Globus pallidus (tissue), 1 donor: ENCODE measurements around the gene HSPBP1.

Experiments used
- DNase-seq: peaks from one replicate; pipeline ENCODE4 v3.0.0-alpha.2; 2015; ENCODE audit warnings: low spot score

Gene HSPBP1

DNA sequence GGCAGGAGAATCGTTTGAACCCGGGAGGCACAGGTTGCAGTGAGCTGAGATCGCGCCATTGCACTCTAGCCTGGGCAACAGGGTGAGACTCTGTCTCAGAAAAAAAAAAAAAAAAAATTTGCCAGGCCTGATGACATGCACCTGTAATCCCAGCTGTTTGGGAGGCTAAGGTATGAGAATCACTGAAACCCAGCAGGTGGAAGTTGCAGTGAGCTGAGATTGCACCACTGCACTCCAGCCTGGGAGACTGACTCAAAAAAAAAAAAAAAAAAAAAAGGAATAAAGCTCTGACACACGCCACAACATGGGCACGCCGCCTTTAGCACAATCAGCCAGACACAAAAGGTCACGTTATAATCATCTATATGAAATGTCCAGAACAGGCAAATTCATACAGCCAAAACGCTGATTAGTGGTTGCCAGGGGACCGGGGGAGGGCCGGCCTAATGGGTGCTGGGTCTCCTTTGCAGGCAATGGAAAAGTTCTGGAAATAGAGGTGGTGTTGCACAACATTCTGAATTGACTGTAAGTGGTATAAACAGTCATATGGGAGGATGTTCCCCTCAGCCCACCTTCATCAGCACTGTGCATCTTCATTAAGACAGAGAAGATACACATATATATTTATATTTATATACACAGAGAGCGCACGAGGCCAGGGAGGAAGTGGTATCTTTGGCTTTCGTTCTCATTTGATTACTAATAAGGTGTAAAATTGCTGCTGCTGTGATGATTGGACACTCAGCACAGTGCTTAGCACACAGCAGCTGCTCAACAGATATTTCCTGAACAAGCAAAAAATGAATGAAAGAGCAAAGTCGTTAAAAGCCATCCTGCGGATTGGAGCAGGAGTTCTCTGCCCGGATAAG is 3.8 kb downstream of the HSPBP1 start:
- DNase-seq: no peak

- no peak for DNase-seq
Observed at GRCh38 chr19:55273978-55274707, 5.8 kb downstream of the HSPBP1 start.

GRCh38 chr19:55272142-55272541 is 7.8 kb downstream of the HSPBP1 start:
- no peak for DNase-seq

GRCh38 chr19:55270172-55270942 is 9.6 kb downstream of the HSPBP1 start:
- DNase-seq: no peak

- no peak for DNase-seq
Observed at GRCh38 chr19:55269299-55269698, 10.6 kb downstream of the HSPBP1 start.

DNA sequence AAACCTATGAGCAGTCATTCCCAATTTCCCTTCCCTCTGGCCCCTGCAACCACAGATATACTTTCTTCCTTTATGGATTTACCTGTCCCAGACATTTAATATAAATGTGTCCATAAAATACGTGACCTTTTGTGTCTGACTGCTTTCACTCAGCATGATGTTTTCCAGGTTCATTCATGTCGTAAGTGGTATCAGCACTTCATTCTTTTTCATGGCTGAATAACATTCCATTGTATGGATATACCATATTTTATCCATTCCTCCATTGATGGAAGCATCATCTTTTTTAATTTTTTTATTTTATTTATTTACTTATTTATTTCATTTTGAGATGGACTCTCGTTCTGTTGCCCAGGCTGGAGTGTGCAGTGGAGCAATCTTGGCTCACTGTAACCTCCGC is 13.1 kb downstream of the HSPBP1 start:
- DNase-seq: no peak

DNA sequence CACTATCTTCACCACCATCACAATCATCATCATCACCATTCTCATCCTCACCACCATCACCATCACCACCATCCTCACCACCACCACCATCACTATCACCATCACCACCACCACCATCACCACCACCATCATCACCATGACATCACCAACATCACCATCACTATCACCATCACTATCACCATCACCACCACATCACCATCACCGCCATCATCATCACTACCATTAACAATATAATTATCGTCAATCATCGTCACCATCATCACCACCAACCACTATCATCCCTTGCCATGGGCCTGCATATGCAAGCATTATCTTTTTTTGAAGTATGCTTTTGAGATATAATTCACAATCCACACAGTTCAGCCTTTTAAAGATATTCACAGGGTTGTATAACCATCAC is 13.5 kb downstream of the HSPBP1 start:
- DNase-seq: no peak

DNA sequence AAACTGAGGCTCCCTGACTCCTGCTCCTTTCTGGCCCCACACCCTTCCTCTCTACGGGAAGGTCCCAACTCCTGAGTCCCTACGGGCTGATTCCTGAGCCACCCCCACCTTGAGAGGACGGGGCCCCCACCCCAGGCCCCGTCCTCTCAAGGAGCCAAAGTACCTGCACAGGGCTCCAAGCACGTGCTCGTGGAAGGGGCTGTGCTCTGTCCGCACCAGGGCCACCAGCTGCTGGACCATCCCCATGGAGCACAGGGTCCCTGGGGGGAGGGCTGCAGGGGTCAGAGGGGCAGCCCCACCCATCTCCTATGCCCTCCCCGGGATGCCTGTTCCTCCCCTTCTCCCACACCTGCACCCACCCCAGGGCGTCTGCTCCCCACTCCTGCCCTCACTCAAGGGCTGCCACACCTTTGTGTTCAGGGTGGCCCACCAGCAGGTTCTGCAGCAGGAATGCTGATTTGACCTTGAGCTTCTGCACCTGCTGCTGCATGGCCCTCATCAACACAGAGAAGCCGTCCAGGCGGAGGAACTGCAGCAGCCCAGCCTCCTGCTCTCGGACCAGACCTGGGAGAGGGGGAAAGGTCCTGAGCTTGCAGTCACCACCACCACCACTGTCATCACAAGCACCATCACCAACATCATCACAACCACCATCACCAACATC is 14.1 kb downstream of the HSPBP1 start:
- DNase-seq: no peak

GRCh38 chr19:55265173-55265572 is 14.7 kb downstream of the HSPBP1 start:
- DNase-seq: no peak

DNA sequence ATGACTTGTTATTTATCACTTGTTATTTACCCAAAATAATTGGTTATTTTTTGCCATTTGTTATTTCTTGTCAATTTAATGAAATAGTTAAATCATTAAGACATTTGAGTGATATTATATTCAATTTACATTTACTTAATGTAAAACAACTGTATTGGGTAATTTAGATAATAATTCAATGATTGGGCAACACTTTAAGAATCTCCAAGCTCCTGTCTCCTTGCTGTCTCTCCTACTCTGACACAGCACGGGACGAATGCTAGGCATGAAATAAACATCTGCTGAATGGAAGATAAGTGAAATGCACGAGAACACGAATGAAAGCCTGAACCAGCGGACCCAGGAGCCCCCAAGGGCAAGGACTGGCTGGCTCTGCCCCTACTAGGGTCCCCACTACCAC is 15.4 kb downstream of the HSPBP1 start:
- no peak for DNase-seq

- DNase-seq: no peak
Observed at GRCh38 chr19:55262359-55262758, 17.6 kb downstream of the HSPBP1 start.

- DNase-seq: no peak
Observed at GRCh38 chr19:55261671-55262126, 18.2 kb downstream of the HSPBP1 start.

GRCh38 chr19:55259540-55260210 is 20.2 kb downstream of the HSPBP1 start:
- no peak for DNase-seq

DNA sequence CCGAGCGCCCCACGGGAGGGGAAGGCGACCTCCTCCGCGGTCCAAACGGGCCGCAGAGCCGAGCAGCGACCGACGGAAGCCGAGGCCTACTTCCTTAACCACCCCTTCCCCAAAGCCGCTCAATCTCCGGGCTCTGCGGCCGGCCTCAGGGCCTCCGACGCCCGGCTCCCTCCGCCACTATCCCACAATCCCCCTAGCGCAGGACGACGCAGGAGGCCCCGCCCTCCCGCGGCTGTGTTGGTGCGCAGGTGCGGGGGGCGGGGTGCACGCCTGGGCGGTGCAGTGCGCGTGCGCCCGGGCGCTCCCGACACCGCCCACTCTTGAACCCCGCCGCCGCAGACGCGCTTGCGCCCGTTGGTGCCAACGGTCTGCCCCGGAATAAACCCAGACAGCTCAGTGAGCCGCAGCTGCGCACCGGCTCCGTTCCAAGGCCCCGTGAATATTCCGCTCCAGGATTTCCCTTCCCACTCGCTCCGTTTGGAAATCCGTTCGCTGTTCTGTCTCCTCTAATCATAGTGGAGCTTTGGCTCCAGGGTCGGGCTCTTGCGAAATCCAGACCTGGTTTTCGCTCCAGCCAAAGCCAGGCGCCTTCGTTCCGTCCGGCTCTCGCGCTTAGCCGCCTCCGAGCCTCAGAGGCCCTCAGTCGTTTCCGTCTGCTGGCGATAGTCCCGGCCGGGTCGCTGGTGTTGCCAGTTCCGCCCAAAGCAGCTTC is 20.9 kb downstream of the HSPBP1 start, which contains the start of gene PPP6R1:
Gene PPP6R1, minus strand, starts transcription at position 190 of the 712 bp plus-strand sequence. CDS start 11,914 bp downstream, outside the sequence.
- peak; percentile 99 for DNase-seq

DNA sequence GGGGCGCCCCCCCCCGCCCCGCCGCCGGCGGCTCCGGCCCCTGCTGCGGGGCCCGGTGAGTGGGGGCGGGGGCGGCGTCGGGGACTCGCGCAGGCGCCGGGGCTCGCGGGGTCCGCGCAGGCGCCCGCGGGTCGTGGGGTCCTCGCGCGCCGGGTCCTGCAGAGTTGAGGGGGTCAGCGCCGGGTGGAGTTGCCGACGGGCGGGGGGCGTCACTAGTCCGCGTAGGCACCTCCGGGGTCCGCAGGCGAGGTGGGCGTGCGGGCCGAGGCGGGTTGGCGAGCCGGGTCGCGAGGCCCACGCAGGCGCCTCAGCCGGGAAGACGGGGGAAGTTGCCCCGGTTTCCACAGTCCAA is 21.5 kb downstream of the HSPBP1 start:
- no peak for DNase-seq

DNA sequence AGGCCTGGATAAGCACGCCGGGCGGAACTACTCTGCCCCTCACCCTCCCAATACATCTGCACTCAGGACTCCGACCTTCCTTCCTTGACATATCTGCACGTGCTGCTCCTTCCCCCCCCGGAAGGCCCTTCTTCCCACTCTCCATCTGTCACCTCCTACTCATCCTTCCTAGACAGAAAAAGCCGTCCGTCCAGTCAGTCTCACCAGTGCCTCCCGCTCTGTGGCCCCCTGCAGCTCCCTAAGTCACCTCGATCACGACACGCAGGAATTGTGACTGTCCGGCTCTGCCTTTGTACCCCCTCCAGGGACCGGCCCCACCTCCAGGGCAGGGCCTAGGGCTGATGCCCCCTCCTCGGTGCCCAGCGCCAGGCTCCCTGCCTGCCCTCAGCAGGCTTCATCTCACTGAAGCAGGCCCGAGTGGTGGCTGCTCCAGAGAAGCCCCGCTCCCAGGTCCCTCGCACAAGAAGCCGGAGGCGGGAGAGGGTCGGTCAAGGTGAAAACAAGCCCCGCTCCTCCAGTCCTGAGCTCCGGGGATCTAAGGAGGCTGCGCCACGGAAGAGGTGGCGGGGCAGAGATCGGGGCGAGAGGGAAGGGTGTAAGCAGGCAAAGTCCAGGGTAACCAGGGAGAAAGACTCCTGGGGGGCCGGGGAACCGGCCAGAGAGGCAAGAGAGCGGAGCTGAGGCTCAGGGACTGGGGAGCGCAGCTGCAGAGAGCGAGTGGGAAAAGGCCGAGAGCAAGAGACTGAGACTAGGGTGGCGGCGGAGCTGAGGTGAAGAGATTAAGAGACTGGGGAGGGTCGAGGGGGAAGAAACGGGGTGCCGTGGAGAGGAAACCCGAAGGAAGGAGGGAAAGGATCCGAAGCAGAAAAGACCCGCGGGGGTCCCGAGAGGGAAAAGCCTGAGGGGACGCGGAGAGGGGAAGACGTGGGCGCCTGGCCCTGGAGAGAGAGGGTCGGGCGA is 22.2 kb downstream of the HSPBP1 start:
- DNase-seq: no peak

DNA sequence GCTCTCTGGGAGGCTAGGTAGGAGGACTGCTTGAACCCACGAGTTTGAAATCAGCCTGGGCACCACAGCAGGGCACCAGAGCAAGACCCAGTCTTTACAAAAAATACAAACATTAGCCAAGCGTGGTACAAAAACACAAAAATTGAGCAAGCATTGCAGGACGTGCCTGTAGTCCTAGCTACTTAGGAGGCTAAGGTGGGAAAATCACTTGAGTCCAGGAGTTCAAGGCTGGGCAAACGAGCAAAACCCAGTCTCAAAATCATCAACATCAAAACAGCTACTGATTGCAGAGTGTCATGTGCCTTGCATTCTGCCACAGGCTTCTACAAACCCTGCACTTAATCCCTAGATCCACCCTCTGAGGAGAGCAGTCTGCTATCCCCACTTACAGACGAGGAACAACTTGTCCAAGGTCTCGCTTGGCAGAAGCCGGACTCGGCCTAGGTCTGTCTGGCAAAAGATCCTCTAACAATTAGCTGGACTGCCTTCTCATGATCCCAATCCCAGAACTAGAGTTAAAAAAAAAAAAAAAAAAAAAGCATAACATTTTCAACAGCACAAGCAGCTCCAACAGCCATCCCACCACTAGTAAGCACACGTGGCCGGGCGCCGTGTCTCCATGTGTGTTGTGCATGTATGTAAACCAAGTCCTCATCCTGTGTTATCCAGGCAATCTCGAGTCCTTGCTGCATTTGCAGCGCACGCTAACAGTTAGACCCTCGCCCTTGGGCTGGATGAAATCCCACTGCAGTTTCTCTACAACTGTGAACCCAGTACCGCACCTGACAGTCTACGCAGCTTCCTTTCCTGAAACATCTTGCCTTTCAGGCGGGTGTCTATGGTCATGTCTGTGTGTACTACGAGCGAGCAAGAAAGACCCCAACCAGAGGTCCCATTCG is 23.1 kb downstream of the HSPBP1 start:
- DNase-seq: no peak
